GM18507 (cell line): Measurements from ENCODE around the gene TTC39A.

Experiments
- DNase-seq: peaks from one replicate; pipeline ENCODE4 v3.0.0; 2011; ENCODE audit warnings: low read depth; ENCODE audit not compliant: insufficient read length; ENCODE audit errors: extremely low spot score
- FAIRE-seq: peaks from 2 replicates; lab custom pipeline; 2011; peaks lifted over from hg19 to GRCh38; lab: Jason Lieb, UNC

Gene TTC39A

GRCh38 chr1:51320967-51321923 lies 9.1 kb downstream of the TTC39A start:
- no peak for FAIRE-seq

GRCh38 chr1:51317798-51318197 lies 12.6 kb downstream of the TTC39A start:
- DNase-seq (no peak), FAIRE-seq (no peak)

More at GRCh38 chr1:51320967-51321923, 9.1 kb downstream of the TTC39A start:
- DNase-seq, result no peak

GRCh38 chr1:51316846-51317120 lies 13.6 kb downstream of the TTC39A start:
- no peak for FAIRE-seq
- DNase-seq, result no peak

GRCh38 chr1:51316113-51316845 lies 14.1 kb downstream of the TTC39A start:
- no peak for FAIRE-seq
- DNase-seq, result no peak

- FAIRE-seq (no peak), DNase-seq (no peak)
Measured at GRCh38 chr1:51314974-51315373, 15.4 kb downstream of the TTC39A start.

GRCh38 chr1:51313961-51314777 lies 16.2 kb downstream of the TTC39A start:
- DNase-seq (no peak), FAIRE-seq (no peak)

- DNase-seq (no peak), FAIRE-seq (no peak)
Measured at GRCh38 chr1:51313268-51313852, 17.0 kb downstream of the TTC39A start.

GRCh38 chr1:51312718-51313117 lies 17.6 kb downstream of the TTC39A start:
- DNase-seq (no peak), FAIRE-seq (no peak)

GRCh38 chr1:51311826-51312225 lies 18.5 kb downstream of the TTC39A start:
- FAIRE-seq (no peak), DNase-seq (no peak)

GRCh38 chr1:51310871-51311613 lies 19.3 kb downstream of the TTC39A start:
- DNase-seq, result no peak
- no peak for FAIRE-seq

GRCh38 chr1:51309291-51309690 lies 21.1 kb downstream of the TTC39A start:
- no peak for DNase-seq
- no peak for FAIRE-seq

GRCh38 chr1:51308636-51309035 lies 21.7 kb downstream of the TTC39A start:
- FAIRE-seq, result no peak
- no peak for DNase-seq

- no peak for DNase-seq
- FAIRE-seq, result no peak
Measured at GRCh38 chr1:51306950-51307349, 23.4 kb downstream of the TTC39A start.

- FAIRE-seq, result peak; percentile 78
Measured at GRCh38 chr1:51305371-51305823, 25.0 kb downstream of the TTC39A start.

GRCh38 chr1:51304360-51304759 lies 26.0 kb downstream of the TTC39A start:
- DNase-seq, result no peak
- FAIRE-seq, result no peak

More at GRCh38 chr1:51305371-51305823, 25.0 kb downstream of the TTC39A start:
- no peak for DNase-seq

GRCh38 chr1:51303751-51304251 lies 26.6 kb downstream of the TTC39A start:
- FAIRE-seq, result peak; percentile 78
- no peak for DNase-seq

- FAIRE-seq (no peak), DNase-seq (no peak)
Measured at GRCh38 chr1:51303315-51303714, 27.0 kb downstream of the TTC39A start.

- no peak for FAIRE-seq
- DNase-seq, result no peak
Measured at GRCh38 chr1:51302746-51303145, 27.6 kb downstream of the TTC39A start.

- DNase-seq (no peak), FAIRE-seq (no peak)
Measured at GRCh38 chr1:51302270-51302669, 28.1 kb downstream of the TTC39A start.
